Suprapubic skin (tissue), 4 donors: ENCODE measurements around the gene GNPAT. TPM values are rescaled to one million over a fixed set of nuclear protein-coding genes. Genes with fewer than 3 reads are reported as not detected.

Source experiments
- DNase-seq, 2 donors: peaks; one replicate each; pipeline ENCODE4 v3.0.0-alpha.2; 2019; ENCODE audit warnings: low spot score in 2 of 2
- H3K27ac ChIP-seq: fragments of 200-600 bp; sonication (generic); one replicate; pipeline ENCODE4 v1.5.1; 2019
- H3K27me3 ChIP-seq: fragments of 200-600 bp; sonication (generic); one replicate; pipeline ENCODE4 v1.5.1; 2019
- H3K36me3 ChIP-seq: fragments of 200-600 bp; sonication (generic); one replicate; pipeline ENCODE4 v1.5.1; 2019
- H3K4me1 ChIP-seq: fragments of 200-600 bp; sonication (generic); one replicate; pipeline ENCODE4 v1.5.1; 2019
- H3K4me3 ChIP-seq: fragments of 200-600 bp; sonication (generic); one replicate; pipeline ENCODE4 v1.5.1; 2019; ENCODE audit warnings: mild to moderate bottlenecking
- H3K9me3 ChIP-seq: fragments of 200-600 bp; sonication (generic); one replicate; pipeline ENCODE4 v1.5.1; 2019
- EP300 ChIP-seq: sonication (generic); formaldehyde crosslinking; IDR thresholded peaks from one replicate; pipeline ENCODE4 v1.6.1; 2017; ENCODE audit warnings: antibody characterized with exemption
- POLR2A ChIP-seq, 2 donors: fragments of 450-650 bp; IDR thresholded peaks; one replicate each; pipeline ENCODE4 v1.6.1; 2017; ENCODE audit warnings: antibody characterized with exemption in 2 of 2, mild to moderate bottlenecking in 2 of 2, moderate library complexity in 2 of 2
- POLR2AphosphoS5 ChIP-seq, 3 donors: sonication (generic); formaldehyde crosslinking; IDR thresholded peaks; one replicate each; pipeline ENCODE4 v1.6.1; 2017; ENCODE audit warnings: antibody characterized with exemption in 3 of 3
- WGBS: methylation state at CpG from one replicate; pipeline ENCODE4 v1.1.5; 2018; 5-methylcytosine and 5-hydroxymethylcytosine counted together
- total RNA-seq, 4 donors: library from RNA; depleted of rRNA; stranded (reverse); fragments of >200 nt; gene quantifications; one replicate each; pipeline ENCODE4 v1.1.0, GENCODE V29; 2016
- TF ChIP-seq, protein P1 (sequence below), 2 donors: fragments of 200-600 bp in 1 of 2; fragments of 450-650 bp in 1 of 2; sonication (generic) in 1 of 2; IDR thresholded peaks; one replicate each; pipeline ENCODE4 v1.5.1; 2016 to 2019; ENCODE audit warnings: antibody characterized with exemption in 2 of 2, mild to moderate bottlenecking in 1 of 2, moderate library complexity in 1 of 2

Gene GNPAT
- total RNA-seq, 4 donors from 2014 or later = 32.5 to 56.9 (median 42.7) TPM

DNA sequence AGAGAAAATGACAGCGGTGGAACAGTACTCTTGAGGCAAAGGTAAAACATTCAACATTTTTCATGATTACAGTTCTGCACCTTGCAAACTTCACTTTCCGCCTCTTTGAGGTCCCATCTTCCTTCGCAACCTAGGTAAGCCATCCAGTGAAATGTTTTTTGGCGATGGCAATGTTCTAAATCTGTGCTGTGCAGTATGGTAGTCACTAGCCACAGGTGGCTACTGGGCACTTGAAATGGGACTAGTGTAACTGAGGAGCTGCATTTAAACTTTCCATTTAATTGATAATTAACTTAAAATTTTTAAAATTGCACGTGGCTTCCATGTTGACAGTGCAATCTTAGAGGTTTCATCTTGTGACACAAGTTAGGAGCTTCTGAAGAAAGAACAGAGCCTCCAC is 83.6 kb downstream of the GNPAT start:
- WGBS = 85% methylated on average over 5 of the region's 5 CpGs
- Histone ChIP-seq H3K27me3 (no peaks in the 10 kb centered on the region), H3K4me1 (no peaks in the 10 kb centered on the region), H3K27ac (no peak overlapping the region), H3K36me3 (no peaks in the 10 kb centered on the region), H3K4me3 (no peak overlapping the region), H3K9me3 (no peaks in the 10 kb centered on the region)
- TF ChIP-seq POLR2A (IDR thresholded peaks at IDR 0.05) (no peak), EP300 (no peak), POLR2AphosphoS5 (IDR thresholded peaks at IDR 0.05) (no peak)
- TF ChIP-seq, protein P1, sequence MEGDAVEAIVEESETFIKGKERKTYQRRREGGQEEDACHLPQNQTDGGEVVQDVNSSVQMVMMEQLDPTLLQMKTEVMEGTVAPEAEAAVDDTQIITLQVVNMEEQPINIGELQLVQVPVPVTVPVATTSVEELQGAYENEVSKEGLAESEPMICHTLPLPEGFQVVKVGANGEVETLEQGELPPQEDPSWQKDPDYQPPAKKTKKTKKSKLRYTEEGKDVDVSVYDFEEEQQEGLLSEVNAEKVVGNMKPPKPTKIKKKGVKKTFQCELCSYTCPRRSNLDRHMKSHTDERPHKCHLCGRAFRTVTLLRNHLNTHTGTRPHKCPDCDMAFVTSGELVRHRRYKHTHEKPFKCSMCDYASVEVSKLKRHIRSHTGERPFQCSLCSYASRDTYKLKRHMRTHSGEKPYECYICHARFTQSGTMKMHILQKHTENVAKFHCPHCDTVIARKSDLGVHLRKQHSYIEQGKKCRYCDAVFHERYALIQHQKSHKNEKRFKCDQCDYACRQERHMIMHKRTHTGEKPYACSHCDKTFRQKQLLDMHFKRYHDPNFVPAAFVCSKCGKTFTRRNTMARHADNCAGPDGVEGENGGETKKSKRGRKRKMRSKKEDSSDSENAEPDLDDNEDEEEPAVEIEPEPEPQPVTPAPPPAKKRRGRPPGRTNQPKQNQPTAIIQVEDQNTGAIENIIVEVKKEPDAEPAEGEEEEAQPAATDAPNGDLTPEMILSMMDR (IDR thresholded peaks at IDR 0.05) = no peak
- DNase-seq = no peak

DNA sequence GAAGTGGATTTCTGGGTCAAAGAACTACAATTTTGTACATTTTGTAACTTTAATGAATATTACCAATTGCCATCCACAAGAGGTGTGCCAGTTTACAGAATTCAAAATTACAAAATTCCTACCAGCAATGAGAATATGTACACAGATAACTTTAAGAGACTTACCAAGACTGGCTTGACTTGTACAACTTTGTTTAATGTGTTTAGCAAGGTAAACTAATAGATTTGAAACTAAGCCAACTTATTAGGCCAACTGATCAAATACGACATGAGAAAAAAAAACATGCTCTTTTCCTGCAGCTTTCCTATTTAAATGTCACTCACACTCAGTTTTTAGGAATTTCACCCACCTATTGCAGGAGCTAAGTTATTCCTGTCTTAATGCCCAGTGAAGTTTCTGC is 85.2 kb downstream of the GNPAT start:
- Histone ChIP-seq H3K27ac (no peak overlapping the region), H3K36me3 (no peaks in the 10 kb centered on the region), H3K4me3 (no peak overlapping the region), H3K9me3 (no peaks in the 10 kb centered on the region), H3K4me1 (no peaks in the 10 kb centered on the region), H3K27me3 (no peaks in the 10 kb centered on the region)
- DNase-seq = no peak
- TF ChIP-seq POLR2A (IDR thresholded peaks at IDR 0.05) (no peak), POLR2AphosphoS5 (IDR thresholded peaks at IDR 0.05) (no peak), EP300 (no peak)
- TF ChIP-seq, protein P1 (IDR thresholded peaks at IDR 0.05) = no peak
- 51% methylated on average over 1 of the region's 1 CpG for WGBS

Other genes starting within 250 kb of the GNPAT start
- 10 to 100 TPM; 25.5 to 59.8 (median 49.7) TPM for gene FAM89A, start 201.0 kb upstream of the GNPAT start, total RNA-seq
- gene TRIM67, start 79.2 kb upstream of the GNPAT start, total RNA-seq = under 1 TPM in 2 of 4 donors, not detected in 2; 0.21 to 0.38 TPM
- 10 to 100 TPM; 16.3 to 32.6 (median 19.8) TPM for gene EXOC8, start 96.6 kb downstream of the GNPAT start, total RNA-seq
- 10 to 100 TPM; 18.6 to 28.4 (median 22.8) TPM for gene SPRTN, start 97.1 kb downstream of the GNPAT start, total RNA-seq
- gene EGLN1, start 181.1 kb downstream of the GNPAT start, total RNA-seq = 10 to 100 TPM; 33.8 to 44.5 (median 39.4) TPM